Mucosa of gallbladder (tissue), 1 donor: ENCODE measurements around the gene SIRT4. TPM values are rescaled to one million over a fixed set of nuclear protein-coding genes. Genes with fewer than 3 reads are reported as not detected.
"Not testable (repeated sequence)": the region's sequence is repeated elsewhere in the genome, so short reads cannot be mapped to it uniquely, and the experiment has no call there.

Experiments used
- DNase-seq: peaks from one replicate; pipeline ENCODE4 v3.0.0-alpha.2; 2020; ENCODE audit warnings: low spot score
- total RNA-seq: library from RNA; stranded (reverse); gene quantifications from one replicate; pipeline ENCODE4 v1.2.1, GENCODE V29; 2021
- donor health status: DM: no; HTN: no; CAD: no.

SIRT4 gene
- total RNA-seq, 1 donor from 2014 or later: 3.8 TPM

DNA sequence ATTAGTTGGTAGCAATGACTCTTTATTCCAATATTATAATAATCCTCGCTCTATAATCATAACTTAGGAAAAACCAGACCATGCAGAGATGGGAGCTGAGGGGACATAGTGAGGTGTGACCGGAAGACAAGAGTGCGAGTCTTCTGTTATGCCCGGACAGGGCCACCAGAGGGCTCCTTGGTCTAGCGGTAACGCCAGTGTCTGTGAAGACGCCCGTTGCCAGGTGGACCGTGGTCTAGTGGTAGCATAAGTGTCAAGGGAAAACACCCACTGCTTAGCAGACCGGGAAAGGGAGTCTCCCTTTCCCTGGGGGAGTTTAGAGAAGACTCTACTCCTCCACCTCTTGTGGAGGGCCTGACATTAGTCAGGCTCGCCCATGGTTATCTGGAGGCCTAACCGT, 33.3 kb downstream of the SIRT4 start:
- DNase-seq: peak; percentile 57

GRCh38 chr12:120336392-120336791, 34.3 kb downstream of the SIRT4 start:
- not testable (repeated sequence) for DNase-seq

GRCh38 chr12:120337730-120338129, 35.6 kb downstream of the SIRT4 start:
- DNase-seq: no peak

DNA sequence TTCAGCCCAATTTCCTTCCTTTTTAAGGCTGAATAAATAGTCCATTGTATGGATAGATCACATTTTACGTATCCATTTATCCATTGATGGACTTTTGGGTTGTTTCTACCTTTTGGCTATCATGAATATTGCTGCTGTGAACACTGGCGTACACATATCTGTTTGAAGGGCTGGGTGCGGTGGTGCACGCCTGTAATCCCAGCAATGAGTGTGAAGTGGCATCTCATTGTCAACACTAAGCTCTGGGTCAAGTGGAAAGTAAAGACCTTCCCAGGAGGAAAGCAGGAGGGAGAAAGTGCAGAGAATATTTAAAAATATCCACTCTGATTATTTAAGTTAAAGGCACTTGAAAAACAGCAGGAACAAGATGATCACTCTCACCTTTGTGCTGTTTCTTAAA, 37.1 kb downstream of the SIRT4 start:
- DNase-seq: no peak

- no peak for DNase-seq
Measured at GRCh38 chr12:120342175-120343038, 40.3 kb downstream of the SIRT4 start.

- DNase-seq: no peak
Measured at GRCh38 chr12:120343039-120343537, 41.0 kb downstream of the SIRT4 start.

DNA sequence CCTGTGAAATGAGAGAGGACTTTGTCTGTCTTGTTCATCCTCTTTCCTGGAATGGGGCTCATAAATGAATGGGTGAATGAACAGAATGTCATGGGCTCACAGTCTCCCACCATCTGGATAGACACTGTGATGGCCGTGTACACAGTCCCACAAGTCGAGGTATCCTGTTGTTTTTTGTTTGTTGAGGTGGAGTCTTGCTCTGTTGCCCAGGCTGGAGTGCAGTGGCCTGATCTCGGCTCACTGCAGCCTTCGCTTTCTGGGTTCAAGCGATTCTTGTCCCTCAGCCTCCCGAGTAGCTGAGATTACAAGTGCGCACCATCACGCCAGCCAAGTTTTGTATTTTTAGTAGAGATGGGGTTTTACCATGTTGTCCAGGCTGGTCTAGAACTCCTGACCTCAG, 41.6 kb downstream of the SIRT4 start:
- DNase-seq: no peak

GRCh38 chr12:120346031-120346430, 43.9 kb downstream of the SIRT4 start:
- no peak for DNase-seq

DNA sequence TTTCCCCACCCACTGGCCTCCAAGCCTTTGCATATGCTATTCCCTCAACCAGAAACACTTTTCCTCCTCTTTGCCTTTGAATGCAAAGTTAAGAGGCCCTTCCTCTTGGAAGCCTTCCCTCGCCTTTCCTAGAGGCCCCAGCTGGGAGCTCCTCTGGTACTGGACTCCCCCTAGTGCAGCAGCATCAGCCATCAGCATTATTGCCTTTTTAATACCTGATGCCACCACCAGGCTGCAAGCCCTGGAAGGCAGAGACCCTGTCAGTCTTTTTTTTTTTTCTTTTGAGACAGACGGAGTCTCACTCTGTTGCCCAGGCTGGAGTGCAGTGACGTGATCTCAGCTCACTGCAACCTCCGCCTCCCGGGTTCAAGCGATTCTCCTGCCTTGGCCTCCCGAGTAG, 44.6 kb downstream of the SIRT4 start:
- DNase-seq: no peak

- DNase-seq: no peak
Measured at GRCh38 chr12:120347766-120348165, 45.6 kb downstream of the SIRT4 start.

- no peak for DNase-seq
Measured at GRCh38 chr12:120350576-120351350, 48.6 kb downstream of the SIRT4 start.

- DNase-seq: no peak
Measured at GRCh38 chr12:120352117-120352516, 50.0 kb downstream of the SIRT4 start.

DNA sequence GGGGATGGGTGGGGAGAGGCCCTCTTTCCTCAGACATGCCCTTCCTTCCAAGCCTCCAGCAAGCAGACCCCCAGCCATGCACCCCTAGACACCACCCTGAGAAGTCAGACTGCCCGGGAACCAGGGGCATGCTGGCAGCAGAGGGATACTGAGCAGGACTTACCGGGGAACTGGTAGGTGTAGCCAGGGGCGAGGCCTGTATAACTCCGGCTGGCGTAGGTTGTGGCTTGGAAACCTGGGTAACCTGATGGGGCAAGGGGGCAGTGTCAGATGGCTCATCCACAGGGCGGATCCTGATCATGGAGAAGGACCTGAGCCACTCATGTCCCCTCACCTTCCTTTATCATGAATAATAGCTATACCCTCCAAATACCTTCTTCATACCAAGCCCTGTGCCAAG, 51.0 kb downstream of the SIRT4 start:
- no peak for DNase-seq

DNA sequence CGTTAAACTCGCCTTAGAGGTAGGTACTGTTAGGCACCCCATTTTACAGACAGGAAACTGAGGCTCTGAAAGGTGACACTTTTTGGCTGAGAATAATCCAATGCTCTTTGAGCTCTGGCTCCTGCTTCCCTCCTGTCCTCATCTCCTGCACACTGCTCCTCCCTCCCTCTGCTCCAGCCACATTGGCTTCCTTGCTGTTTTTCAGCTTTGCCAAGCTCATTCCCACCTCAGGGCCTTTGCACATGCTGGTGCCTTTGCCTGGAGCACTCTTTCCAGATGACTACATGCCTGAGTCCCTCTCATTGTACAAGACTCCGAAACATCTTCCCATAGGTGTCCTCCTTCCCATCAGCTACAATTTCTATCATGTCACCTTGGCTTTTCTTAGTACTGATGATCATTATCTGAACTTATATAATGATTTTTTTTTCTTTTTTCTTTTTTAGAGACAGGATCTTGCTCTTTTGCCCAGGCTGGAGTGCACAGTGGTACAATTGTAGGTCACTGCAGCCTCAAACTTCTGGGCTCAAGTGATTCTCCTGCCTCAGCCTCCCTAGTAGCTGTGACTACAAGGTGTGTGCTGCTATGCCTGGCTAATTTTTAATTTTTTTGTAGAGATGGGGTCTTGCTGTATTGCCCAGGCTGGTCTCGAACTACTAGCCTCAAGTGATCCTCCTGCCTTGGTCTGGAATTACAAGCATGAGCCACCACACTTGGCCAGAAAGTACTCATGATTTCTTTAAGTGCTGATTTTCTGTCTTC, 51.6 kb downstream of the SIRT4 start:
- DNase-seq: no peak

GRCh38 chr12:120356567-120357030, 54.5 kb downstream of the SIRT4 start:
- peak; percentile 67 for DNase-seq

GRCh38 chr12:120357104-120357503, 55.0 kb downstream of the SIRT4 start:
- DNase-seq: no peak

GRCh38 chr12:120358412-120359100, 56.4 kb downstream of the SIRT4 start:
- DNase-seq: no peak

DNA sequence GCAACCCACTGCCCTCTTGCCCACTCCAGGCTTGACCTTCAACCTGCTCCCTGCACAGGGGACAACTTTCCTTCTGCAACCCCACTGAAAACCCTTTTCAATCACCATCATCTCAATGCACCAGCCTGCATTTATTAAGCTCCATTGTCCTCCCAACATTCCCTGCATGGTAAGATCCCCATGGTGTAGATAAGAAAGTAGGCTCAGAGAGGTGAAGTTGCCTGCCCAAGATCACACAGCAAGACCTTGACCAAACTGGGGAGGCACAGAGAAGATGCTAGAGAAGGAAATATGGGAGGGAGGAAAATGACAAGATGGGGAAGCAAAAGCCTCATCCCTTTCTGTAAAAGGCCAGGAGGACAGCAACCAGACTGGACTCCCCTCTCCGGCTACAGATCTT, 57.0 kb downstream of the SIRT4 start:
- no peak for DNase-seq

DNA sequence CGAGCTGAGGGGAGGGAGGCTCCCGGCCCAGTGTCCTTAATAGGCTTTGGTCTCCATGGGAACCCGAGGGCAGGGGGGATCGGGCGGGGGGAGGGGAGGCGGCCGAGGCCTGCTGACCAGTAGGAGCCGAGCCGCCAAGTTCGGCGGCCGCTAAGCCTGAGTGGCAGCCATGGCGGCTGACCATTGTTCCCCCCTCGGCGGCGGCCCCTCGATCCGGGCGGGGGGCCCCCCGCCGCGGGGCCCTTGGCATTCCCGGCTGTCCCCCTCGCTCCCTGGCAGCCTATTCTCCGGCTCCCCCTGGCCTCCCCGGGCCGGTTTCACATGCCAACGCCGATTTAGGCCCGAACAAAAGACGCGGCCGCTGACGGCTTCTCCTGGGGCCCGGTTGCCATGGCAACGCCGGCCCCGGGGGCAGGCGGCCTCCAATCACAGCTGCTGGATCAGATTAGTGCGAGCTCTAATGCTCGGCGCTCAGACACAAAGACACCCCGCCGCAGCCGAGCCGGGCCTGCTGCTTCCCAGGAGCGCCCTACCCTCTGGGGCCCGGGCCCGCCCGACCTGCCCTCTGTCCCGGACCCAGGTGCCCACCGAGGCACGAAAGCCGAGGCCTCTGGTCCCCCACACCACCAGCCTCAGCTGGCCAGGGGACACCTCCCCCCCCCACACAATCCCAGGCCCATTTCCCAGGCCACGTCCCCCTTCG, 59.5 kb downstream of the SIRT4 start:
- DNase-seq: peak; percentile 24
